ES-I3 (cell line): ENCODE results near the gene ASXL1.

Experiments
- H3K36me3 ChIP-seq: 2 replicates; pipeline ENCODE4 v1.6.1; 2013; ENCODE audit warnings: mild to moderate bottlenecking, low read length, control low read depth, moderate library complexity; ENCODE audit not compliant: insufficient read depth
- H3K4me1 ChIP-seq: 2 replicates; pipeline ENCODE4 v1.6.1; 2013; ENCODE audit warnings: mild to moderate bottlenecking, control low read depth, low read length; ENCODE audit not compliant: insufficient read depth
- H3K9ac ChIP-seq: 2 replicates; pipeline ENCODE4 v1.6.1; 2013; ENCODE audit warnings: low read depth, mild to moderate bottlenecking, low read length, moderate library complexity
- H3K9me3 ChIP-seq: 2 replicates; pipeline ENCODE4 v1.6.1; 2013; ENCODE audit warnings: mild to moderate bottlenecking, low read length, moderate library complexity; ENCODE audit not compliant: control insufficient read depth, insufficient read depth

Gene ASXL1

DNA sequence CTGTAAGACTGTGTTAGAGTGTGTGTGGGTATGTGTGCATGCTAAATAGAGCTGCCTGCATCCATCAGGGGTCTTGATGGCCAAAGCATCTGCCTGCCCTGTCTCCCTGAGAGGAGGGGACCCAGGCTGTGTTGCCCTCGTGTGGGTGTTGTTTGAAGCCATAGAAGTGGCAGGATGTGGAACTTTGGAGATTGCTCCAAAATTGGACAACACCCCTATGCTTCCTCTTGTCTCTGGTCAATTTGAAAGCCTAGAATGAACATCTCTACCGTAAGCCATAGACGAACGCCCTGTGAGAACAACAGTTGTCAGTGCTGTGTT lies 82.6 kb downstream of the ASXL1 start:
- peaks cover 2% of the 10 kb centered on the region; the same call in 1 of the 2 replicates for H3K36me3 ChIP-seq
- no peak overlapping the region for H3K9ac ChIP-seq
- H3K9me3 ChIP-seq = no peaks in the 10 kb centered on the region
- peaks cover 13% of the 10 kb centered on the region for H3K4me1 ChIP-seq

DNA sequence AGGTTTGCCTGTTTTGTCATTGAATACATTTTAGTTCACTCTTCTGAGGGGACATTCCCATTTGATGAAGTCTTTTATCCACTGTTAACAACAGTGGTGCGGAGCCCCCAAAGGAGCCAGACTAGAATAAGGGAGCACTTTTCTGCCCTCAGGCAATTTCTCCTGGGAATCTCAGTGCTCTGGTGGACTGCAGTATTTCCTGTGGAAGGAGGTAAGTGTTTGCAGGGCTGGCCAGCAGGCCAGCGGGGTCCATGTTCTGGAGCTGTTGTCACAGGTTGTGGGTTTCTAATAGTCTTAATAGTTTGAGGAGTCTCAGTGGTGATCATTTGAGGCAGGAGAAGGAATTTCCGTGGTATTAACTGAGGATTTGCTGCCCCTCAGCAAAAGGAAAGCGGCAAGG lies 83.5 kb downstream of the ASXL1 start:
- peaks cover 13% of the 10 kb centered on the region for H3K4me1 ChIP-seq
- no peaks in the 10 kb centered on the region for H3K9me3 ChIP-seq
- peaks cover 2% of the 10 kb centered on the region for H3K36me3 ChIP-seq
- H3K9ac ChIP-seq = no peak overlapping the region

DNA sequence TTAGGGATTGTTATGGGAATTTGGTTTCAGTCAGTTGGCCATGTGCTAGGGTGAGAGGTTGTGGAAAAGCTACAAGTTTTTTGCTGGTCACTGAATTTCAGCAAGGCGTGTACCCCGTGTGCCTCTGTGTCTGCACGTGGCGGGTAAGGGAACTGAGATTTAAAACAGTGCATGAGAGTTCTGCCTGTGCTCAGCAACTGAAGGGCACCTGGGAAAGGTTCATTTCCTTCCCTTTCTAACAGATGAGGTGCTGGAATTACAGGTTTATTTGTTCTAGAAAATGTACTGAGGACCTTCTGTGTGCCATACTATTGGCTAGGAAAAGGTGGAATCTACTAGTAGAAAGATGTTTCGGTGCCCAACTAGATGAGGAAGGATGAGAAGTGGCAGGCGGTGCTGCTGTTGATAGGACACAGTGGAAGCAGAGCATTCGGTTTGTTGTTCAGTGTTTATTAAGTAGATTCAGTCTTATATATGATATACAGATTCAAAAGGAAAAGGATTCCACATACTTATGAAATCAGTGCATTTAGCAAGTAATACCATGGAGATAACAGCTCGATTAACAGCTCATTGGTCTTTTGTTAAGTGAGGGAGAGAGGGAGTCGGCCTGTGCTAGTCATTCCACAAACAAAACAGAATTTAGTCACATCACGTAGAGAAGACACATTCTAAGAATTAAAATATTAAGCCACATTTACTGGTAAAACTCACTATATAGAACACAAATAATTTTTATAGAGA lies 84.7 kb downstream of the ASXL1 start:
- Histone ChIP-seq H3K36me3 (peaks cover 2% of the 10 kb centered on the region), H3K9me3 (no peaks in the 10 kb centered on the region), H3K4me1 (peaks cover 13% of the 10 kb centered on the region), H3K9ac (no peak overlapping the region)

DNA sequence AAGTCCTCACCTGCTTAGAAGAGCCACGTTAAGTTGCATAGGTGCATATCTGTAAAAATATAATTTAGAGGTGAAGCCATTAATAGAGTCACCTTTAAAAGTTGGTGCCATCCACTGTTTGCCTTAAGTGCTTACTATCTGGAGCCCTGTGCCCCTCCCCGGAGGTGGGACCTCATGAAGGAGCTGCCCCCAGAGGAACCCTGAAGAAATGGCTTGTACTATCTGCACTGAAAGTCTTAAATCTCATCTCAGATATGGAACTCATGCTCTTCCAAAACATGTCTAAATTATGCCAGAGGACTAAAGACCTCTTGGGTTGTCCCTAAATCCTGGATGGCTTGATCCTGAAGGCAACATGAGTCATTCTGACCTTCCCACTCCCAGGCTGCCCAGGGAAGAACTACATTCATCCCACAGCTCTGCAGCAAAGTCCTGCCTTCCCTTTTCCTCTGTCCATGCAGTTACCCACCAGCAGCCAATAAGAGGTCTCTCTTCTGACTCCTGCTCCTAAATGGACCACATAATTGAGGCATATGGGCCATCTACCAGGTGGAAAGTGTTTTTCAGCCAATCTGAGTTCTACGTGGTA lies 85.3 kb downstream of the ASXL1 start:
- Histone ChIP-seq H3K4me1 (peaks cover 13% of the 10 kb centered on the region), H3K9me3 (no peaks in the 10 kb centered on the region), H3K9ac (no peak overlapping the region), H3K36me3 (peaks cover 2% of the 10 kb centered on the region)

DNA sequence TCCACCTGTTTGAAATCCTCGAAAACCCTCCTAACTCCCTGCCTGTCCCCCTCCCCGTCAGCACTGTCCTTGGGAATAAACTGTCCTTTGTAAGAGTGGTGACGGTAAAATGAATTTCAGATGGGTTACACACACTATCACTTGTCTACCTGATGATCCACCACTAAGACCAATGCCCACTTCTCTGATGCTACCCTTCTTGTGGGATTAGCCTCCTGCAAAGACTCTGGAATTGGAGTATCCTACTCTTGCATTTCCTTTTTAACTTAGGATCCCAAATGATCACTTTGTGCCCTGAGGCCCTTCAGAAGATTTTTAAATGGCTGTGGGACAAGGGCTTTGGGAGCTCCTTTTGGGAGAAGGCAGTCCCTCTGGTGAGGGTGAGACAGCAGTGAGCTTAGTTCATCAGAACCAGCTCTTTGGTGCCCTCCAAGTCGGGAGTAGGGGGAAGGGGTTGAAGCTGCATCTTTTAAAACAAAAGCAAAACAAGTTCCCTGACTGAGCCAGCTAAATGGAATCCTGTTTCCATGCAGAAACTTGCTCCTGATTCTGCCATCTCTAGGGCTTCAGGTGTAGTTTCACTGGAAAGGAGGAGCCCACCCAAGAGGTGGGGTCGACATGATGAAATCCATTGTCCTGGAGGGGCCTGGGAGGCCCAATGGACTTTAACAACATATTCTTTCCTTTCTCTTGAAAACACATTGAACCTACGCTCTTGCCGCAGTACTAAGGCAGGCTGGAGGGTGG lies 86.5 kb downstream of the ASXL1 start:
- Histone ChIP-seq H3K36me3 (peaks cover 2% of the 10 kb centered on the region), H3K4me1 (peaks cover 13% of the 10 kb centered on the region), H3K9me3 (no peaks in the 10 kb centered on the region), H3K9ac (no peak overlapping the region)

DNA sequence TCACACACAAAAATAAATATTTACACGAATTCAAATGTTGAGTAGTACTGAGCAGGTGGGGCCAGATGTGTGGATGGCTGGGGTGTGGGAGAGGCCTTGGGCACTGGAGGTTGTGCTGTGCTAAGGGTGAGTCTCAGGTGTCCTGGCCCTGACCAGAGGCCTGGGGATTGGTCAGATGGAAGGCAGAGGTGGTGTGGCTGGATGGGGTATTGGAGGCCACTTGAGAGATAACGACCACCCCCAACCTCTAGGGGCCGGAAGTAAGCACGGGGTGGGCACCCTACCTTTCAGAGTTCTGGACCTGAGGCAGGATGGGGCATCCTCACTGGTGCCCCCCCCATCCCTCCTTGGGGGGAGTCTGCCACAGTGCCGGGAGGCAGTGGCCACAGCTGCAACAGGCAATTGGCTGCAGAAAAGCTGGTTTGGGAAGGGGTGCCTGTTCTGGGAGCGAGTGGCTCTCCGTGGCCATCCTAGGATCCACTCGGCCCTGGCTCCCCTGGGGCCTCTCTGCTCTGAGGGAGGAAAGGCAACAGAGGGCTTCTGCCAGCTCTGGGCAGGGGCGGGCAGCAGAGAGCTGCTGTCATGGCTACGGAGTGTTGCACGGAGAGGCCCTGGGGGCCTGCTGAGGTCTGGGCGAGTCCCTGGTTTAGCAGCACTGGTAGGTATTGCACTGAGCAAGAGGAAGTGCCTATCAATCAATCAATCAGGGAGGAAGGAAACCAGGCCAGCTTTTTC lies 87.6 kb downstream of the ASXL1 start:
- H3K36me3 ChIP-seq = peaks cover 6% of the 10 kb centered on the region
- no peak overlapping the region for H3K9ac ChIP-seq
- H3K4me1 ChIP-seq = peaks cover 13% of the 10 kb centered on the region
- no peaks in the 10 kb centered on the region for H3K9me3 ChIP-seq

DNA sequence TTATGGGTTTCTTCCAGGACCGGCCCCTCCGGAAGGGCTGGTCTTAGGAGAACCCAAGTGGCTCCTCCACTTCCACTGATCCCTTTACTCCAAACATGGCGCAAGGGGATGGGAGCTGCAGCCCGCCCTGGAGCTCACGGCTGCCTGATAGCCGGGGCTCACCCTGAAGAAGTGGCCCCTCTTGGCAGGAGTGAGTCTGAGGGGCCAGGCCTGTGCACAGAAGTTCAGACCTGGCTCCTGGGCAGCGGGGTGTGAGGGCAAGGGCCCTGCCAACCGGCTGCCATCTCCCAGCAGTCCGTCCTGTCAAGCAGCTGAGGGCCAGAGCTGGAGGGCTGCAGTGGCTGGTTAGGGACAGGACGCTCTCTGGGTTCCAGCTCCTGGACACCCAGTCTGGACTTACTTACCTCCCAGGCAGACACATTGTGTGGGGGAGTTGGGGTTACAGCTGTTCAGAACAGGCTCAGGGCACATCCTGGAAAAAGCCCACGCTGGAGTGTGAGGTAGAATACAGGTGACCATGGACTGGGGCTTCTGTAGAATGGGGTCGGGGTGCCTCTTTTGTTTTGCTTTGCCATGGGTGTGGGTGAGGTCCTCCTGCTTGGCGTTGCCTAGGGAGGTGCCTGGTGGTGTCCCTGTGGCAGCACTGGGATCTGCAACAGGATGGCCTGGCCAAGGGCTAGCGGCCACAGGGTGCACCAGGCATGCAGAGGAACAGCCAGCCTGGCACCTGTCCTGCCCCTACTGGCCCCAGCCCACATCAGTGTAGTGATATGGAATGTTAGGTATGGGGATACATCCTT lies 88.4 kb downstream of the ASXL1 start:
- Histone ChIP-seq H3K36me3 (peaks cover 6% of the 10 kb centered on the region), H3K4me1 (peaks cover 13% of the 10 kb centered on the region), H3K9me3 (no peaks in the 10 kb centered on the region), H3K9ac (no peak overlapping the region)

- peaks cover 13% of the 10 kb centered on the region for H3K4me1 ChIP-seq
- H3K9me3 ChIP-seq = no peaks in the 10 kb centered on the region
- peaks cover 9% of the 10 kb centered on the region for H3K36me3 ChIP-seq
- no peak overlapping the region for H3K9ac ChIP-seq
These were observed 89.3 kb downstream of the ASXL1 start for GRCh38 chr20:32447136-32448027.

DNA sequence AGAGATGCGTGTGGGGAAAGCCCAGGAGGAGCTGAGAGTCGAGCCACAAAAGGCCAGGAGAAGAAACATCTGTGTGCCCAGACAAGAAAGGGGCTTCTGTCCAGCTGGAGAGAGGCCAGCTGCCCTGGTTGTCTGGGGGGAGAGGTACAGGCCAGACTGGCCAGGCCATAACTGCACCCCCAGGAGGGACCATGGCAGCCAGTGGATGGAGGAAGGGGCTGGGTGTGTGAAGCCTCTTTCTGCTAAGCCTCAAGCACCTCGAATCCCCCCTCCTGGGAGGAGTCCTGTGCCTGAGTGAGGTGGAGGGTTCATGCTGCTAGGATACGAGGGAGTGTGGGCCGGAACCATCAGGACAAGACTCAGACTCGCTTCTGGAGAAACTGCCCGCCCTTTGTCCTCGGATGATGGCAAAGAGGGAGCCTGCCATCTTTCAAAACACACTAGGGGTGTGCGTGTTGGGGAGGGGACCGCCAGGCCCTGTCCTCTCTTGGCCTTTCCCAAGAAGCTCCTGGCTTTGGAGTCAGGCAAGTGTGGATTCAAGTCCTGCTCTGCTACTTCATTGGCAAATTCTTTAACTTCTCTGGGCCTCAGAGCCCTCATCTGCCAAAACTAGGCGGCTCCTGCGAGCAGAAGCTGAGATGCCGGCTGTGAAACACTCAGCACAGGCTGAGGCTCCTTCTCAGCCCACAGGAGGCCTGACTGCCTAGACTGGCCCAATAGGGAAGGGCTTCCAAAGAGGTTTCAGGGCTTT lies 90.3 kb downstream of the ASXL1 start:
- Histone ChIP-seq H3K9me3 (no peaks in the 10 kb centered on the region), H3K36me3 (peaks cover 9% of the 10 kb centered on the region), H3K4me1 (peaks cover 13% of the 10 kb centered on the region), H3K9ac (no peak overlapping the region)

DNA sequence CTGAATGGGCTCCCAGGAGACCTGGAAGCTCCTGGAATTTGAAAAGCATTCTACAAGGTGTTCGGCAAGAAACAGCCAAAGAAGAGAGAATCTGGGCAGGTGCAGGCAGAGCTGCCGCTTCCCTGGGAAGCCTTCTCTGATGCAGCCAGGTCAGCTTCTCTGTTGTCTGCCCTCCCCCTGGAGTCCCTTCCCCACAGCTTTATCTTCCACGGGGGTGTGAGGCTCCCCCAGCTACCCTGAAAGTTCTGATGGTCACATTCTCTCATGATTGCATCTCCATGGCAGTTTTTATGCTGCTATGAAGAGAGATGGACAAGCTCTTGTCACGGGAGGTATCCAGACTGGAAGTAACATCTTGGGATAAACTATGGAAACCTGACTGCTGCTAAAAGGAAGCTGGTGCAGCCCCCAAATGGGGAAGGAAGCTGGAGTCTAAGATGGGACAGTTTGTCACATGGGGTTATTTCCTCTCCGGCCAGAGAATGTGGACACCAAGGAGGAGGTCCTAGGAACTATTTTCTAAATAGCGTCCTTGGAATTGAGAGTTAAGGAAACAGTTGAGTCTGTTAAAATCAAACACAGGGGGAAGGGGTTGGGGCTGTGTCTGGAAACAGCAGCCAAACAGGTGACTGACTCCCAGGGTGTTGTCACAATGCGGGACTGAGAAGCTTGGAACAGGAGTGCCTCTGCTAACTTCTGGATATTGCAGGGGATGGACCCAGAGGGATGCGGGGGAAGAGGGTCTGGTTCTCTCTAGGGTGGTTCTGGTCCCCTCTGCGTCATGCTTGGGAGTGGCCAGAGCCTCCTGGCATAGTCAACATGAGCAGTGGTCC lies 91.1 kb downstream of the ASXL1 start:
- Histone ChIP-seq H3K9me3 (no peaks in the 10 kb centered on the region), H3K4me1 (peaks cover 13% of the 10 kb centered on the region), H3K36me3 (peaks cover 13% of the 10 kb centered on the region), H3K9ac (no peak overlapping the region)

- Histone ChIP-seq H3K36me3 (peaks cover 16% of the 10 kb centered on the region), H3K9me3 (no peaks in the 10 kb centered on the region), H3K4me1 (peaks cover 7% of the 10 kb centered on the region), H3K9ac (no peak overlapping the region)
These were observed 91.8 kb downstream of the ASXL1 start for GRCh38 chr20:32449890-32450401.
